Activated T-helper 2 cell treated with anti-CD3 and anti-CD28 coated beads, Interferon-gamma antibody, Interleukin-2, Interleukin-4, amounts not matched to agents 10 μg/mL and 5 μg/mL and 100 μg/mL, durations not matched to agents 14 hours and 24 hours and 36 hours (primary cell): ENCODE results near the gene APC. TPM values are rescaled to one million over a fixed set of nuclear protein-coding genes. Genes with fewer than 3 reads are reported as not detected.

Experiments used
- DNase-seq: peaks from one replicate; pipeline ENCODE4 v3.0.0; 2021; ENCODE audit warnings: low spot score
- H3K27ac Mint-ChIP-seq: one replicate; pipeline ENCODE4 v1.8.0; 2021; ENCODE audit warnings: mixed read lengths
- H3K27me3 Mint-ChIP-seq: one replicate; pipeline ENCODE4 v1.8.0; 2021; ENCODE audit warnings: low read depth, mixed read lengths
- H3K36me3 Mint-ChIP-seq: one replicate; pipeline ENCODE4 v1.8.0; 2021; ENCODE audit warnings: low read depth, mixed read lengths
- H3K4me1 Mint-ChIP-seq: one replicate; pipeline ENCODE4 v1.8.0; 2021; ENCODE audit warnings: low read depth, mixed read lengths
- H3K4me3 Mint-ChIP-seq: one replicate; pipeline ENCODE4 v1.8.0; 2021; ENCODE audit warnings: low read depth, mild to moderate bottlenecking, moderate library complexity, mixed read lengths
- H3K9me3 Mint-ChIP-seq: one replicate; pipeline ENCODE4 v1.8.0; 2021; ENCODE audit warnings: mixed read lengths
- intact Hi-C: fragments of 100-400 bp; cut with micrococcal nuclease; formaldehyde crosslinking; loops from one replicate; pipeline ENCODE4 v1.15.1; 2023
- total RNA-seq: library from RNA; stranded (reverse); gene quantifications from 2 replicates; pipeline ENCODE4 v1.2.3, GENCODE V29; 2022

The APC gene
- total RNA-seq, 1 donor from 2014 or later, result 17.4 TPM

- Mint-ChIP-seq H3K9me3 (no peaks in the 10 kb centered on the region), H3K27me3 (no peaks in the 10 kb centered on the region), H3K4me1 (peaks cover 9% of the 10 kb centered on the region), H3K4me3 (no peak overlapping the region), H3K27ac (no peak overlapping the region), H3K36me3 (no peaks in the 10 kb centered on the region)
- intact Hi-C loops, result no loop called here
- no peak for DNase-seq
These were observed 12.8 kb upstream of the APC start for GRCh38 chr5:112724901-112725300.

GRCh38 chr5:112729630-112730029, 8.1 kb upstream of the APC start:
- Mint-ChIP-seq H3K4me3 (no peak overlapping the region), H3K36me3 (no peaks in the 10 kb centered on the region), H3K9me3 (no peaks in the 10 kb centered on the region), H3K27me3 (peaks cover 2% of the 10 kb centered on the region), H3K27ac (no peak overlapping the region), H3K4me1 (peaks cover 6% of the 10 kb centered on the region)
- intact Hi-C loops, result no loop called here
- no peak for DNase-seq

- intact Hi-C loops, result no loop called here
- no peak overlapping the region for H3K27ac Mint-ChIP-seq
- H3K9me3 Mint-ChIP-seq, result no peaks in the 10 kb centered on the region
- H3K4me1 Mint-ChIP-seq, result peaks cover 6% of the 10 kb centered on the region
- no peak overlapping the region for H3K4me3 Mint-ChIP-seq
- H3K27me3 Mint-ChIP-seq, result peaks cover 2% of the 10 kb centered on the region
- no peaks in the 10 kb centered on the region for H3K36me3 Mint-ChIP-seq
- no peak for DNase-seq
These were observed 5.6 kb upstream of the APC start for GRCh38 chr5:112732131-112732530.

GRCh38 chr5:112733586-112733985, 4.1 kb upstream of the APC start:
- Mint-ChIP-seq H3K4me1 (peaks cover 16% of the 10 kb centered on the region), H3K36me3 (no peaks in the 10 kb centered on the region), H3K27ac (no peak overlapping the region), H3K4me3 (no peak overlapping the region), H3K9me3 (no peaks in the 10 kb centered on the region), H3K27me3 (peaks cover 2% of the 10 kb centered on the region)
- DNase-seq, result no peak
- intact Hi-C loops, result no loop called here

GRCh38 chr5:112734597-112734996, 3.1 kb upstream of the APC start:
- intact Hi-C loops, result no loop called here
- Mint-ChIP-seq H3K4me1 (peaks cover 10% of the 10 kb centered on the region), H3K4me3 (no peak overlapping the region), H3K27me3 (peaks cover 2% of the 10 kb centered on the region), H3K36me3 (no peaks in the 10 kb centered on the region), H3K27ac (no peak overlapping the region), H3K9me3 (no peaks in the 10 kb centered on the region)
- DNase-seq, result no peak

- H3K27ac Mint-ChIP-seq, result no peak overlapping the region
- H3K36me3 Mint-ChIP-seq, result no peaks in the 10 kb centered on the region
- H3K9me3 Mint-ChIP-seq, result no peaks in the 10 kb centered on the region
- peaks cover 2% of the 10 kb centered on the region for H3K27me3 Mint-ChIP-seq
- H3K4me3 Mint-ChIP-seq, result no peak overlapping the region
- H3K4me1 Mint-ChIP-seq, result peaks cover 10% of the 10 kb centered on the region
- intact Hi-C loops, result no loop called here
- DNase-seq, result no peak
These were observed 2.0 kb upstream of the APC start for GRCh38 chr5:112735702-112736101.

- intact Hi-C loops, result loop anchor here (1.0 kb wide), 1 partner anchor 30 kb away; no protein-coding TSS in a partner anchor
- Mint-ChIP-seq H3K4me1 (peaks cover 10% of the 10 kb centered on the region), H3K36me3 (no peaks in the 10 kb centered on the region), H3K9me3 (no peaks in the 10 kb centered on the region), H3K27me3 (peaks cover 2% of the 10 kb centered on the region), H3K4me3 (peak overlapping the region; percentile 84), H3K27ac (no peak overlapping the region)
- no peak for DNase-seq
These were observed 619 bp upstream of the APC start for GRCh38 chr5:112737070-112737462.

GRCh38 chr5:112738191-112738560, 491 bp downstream of the APC start:
- Mint-ChIP-seq H3K4me3 (peak overlapping the region; percentile 84), H3K27ac (peak overlapping the region; percentile 54), H3K36me3 (no peaks in the 10 kb centered on the region), H3K9me3 (no peaks in the 10 kb centered on the region), H3K4me1 (peaks cover 10% of the 10 kb centered on the region), H3K27me3 (peaks cover under 1% of the 10 kb centered on the region)
- DNase-seq, result no peak
- intact Hi-C loops, result no loop called here

GRCh38 chr5:112742424-112742823, 4.7 kb downstream of the APC start:
- Mint-ChIP-seq H3K4me1 (peaks cover 13% of the 10 kb centered on the region), H3K36me3 (no peaks in the 10 kb centered on the region), H3K27me3 (no peaks in the 10 kb centered on the region), H3K4me3 (no peak overlapping the region), H3K9me3 (no peaks in the 10 kb centered on the region), H3K27ac (no peak overlapping the region)
- intact Hi-C loops, result no loop called here
- DNase-seq, result no peak

GRCh38 chr5:112743631-112744030, 5.9 kb downstream of the APC start:
- Mint-ChIP-seq H3K27me3 (no peaks in the 10 kb centered on the region), H3K4me1 (peaks cover 4% of the 10 kb centered on the region), H3K9me3 (no peaks in the 10 kb centered on the region), H3K4me3 (no peak overlapping the region), H3K36me3 (no peaks in the 10 kb centered on the region), H3K27ac (no peak overlapping the region)
- intact Hi-C loops, result no loop called here
- no peak for DNase-seq

GRCh38 chr5:112752335-112752734, 14.7 kb downstream of the APC start:
- Mint-ChIP-seq H3K27ac (no peak overlapping the region), H3K4me1 (no peaks in the 10 kb centered on the region), H3K27me3 (no peaks in the 10 kb centered on the region), H3K36me3 (no peaks in the 10 kb centered on the region), H3K9me3 (no peaks in the 10 kb centered on the region), H3K4me3 (no peak overlapping the region)
- intact Hi-C loops, result no loop called here
- no peak for DNase-seq

GRCh38 chr5:112755703-112756102, 18.0 kb downstream of the APC start:
- no peaks in the 10 kb centered on the region for H3K27me3 Mint-ChIP-seq

GRCh38 chr5:112757468-112758208, 20.0 kb downstream of the APC start:
- peaks cover 7% of the 10 kb centered on the region for H3K36me3 Mint-ChIP-seq
- H3K4me3 Mint-ChIP-seq, result no peak overlapping the region

More at GRCh38 chr5:112755703-112756102, 18.0 kb downstream of the APC start:
- Mint-ChIP-seq H3K9me3 (no peaks in the 10 kb centered on the region), H3K4me1 (peaks cover 2% of the 10 kb centered on the region), H3K27ac (no peak overlapping the region), H3K4me3 (no peak overlapping the region), H3K36me3 (peaks cover 7% of the 10 kb centered on the region)
- DNase-seq, result no peak
- intact Hi-C loops, result loop anchor here (2.0 to 5.0 kb wide), 2 partner anchors 48 to 581 kb away; no protein-coding TSS in a partner anchor

More at GRCh38 chr5:112757468-112758208, 20.0 kb downstream of the APC start:
- intact Hi-C loops, result loop anchor here (1.0 to 5.0 kb wide), 4 partner anchors 50 to 583 kb away; no protein-coding TSS in a partner anchor
- no peak overlapping the region for H3K27ac Mint-ChIP-seq
- H3K27me3 Mint-ChIP-seq, result no peaks in the 10 kb centered on the region
- H3K9me3 Mint-ChIP-seq, result no peaks in the 10 kb centered on the region
- no peak for DNase-seq
- H3K4me1 Mint-ChIP-seq, result peaks cover 2% of the 10 kb centered on the region
